H9 (cell line): ENCODE measurements around the gene RAPH1. TPM values are rescaled to one million over a fixed set of nuclear protein-coding genes. Genes with fewer than 3 reads are reported as not detected.
A peak's percentile ranks its signal among the peaks of the same experiment; 100 is the strongest.

Source experiments
- DNase-seq: peaks from one replicate; pipeline ENCODE4 v3.0.0-alpha.2; 2017
- H2AFZ ChIP-seq: one replicate; pipeline ENCODE4 v1.6.1; 2013; ENCODE audit warnings: mild to moderate bottlenecking, low read length, control low read depth, moderate library complexity
- H2AK5ac ChIP-seq: 2 replicates; pipeline ENCODE4 v1.6.1; 2013; ENCODE audit warnings: low read length, control low read depth, mixed read lengths; ENCODE audit not compliant: insufficient read length
- H2BK120ac ChIP-seq: one replicate; pipeline ENCODE4 v1.6.1; 2013; ENCODE audit warnings: low read depth, mild to moderate bottlenecking, low read length, control low read depth, inconsistent platforms; ENCODE audit not compliant: poor library complexity, severe bottlenecking
- H2BK12ac ChIP-seq: 2 replicates; pipeline ENCODE4 v1.6.1; 2013; ENCODE audit warnings: low read length, control low read depth, mixed read lengths, low read depth; ENCODE audit not compliant: insufficient read length
- H2BK15ac ChIP-seq: 2 replicates; pipeline ENCODE4 v1.6.1; 2013; ENCODE audit warnings: low read depth, low read length, control low read depth
- H2BK20ac ChIP-seq: one replicate; pipeline ENCODE4 v1.6.1; 2013; ENCODE audit warnings: low read depth, mild to moderate bottlenecking, low read length, control low read depth, inconsistent platforms; ENCODE audit not compliant: poor library complexity, severe bottlenecking
- H2BK5ac ChIP-seq: 2 replicates; pipeline ENCODE4 v1.6.1; 2013; ENCODE audit warnings: low read length, control low read depth, mixed read lengths; ENCODE audit not compliant: insufficient read length
- H3K14ac ChIP-seq: 2 replicates; pipeline ENCODE4 v1.6.1; 2013; ENCODE audit warnings: low read length, control low read depth; ENCODE audit not compliant: insufficient read depth
- H3K18ac ChIP-seq: 2 replicates; pipeline ENCODE4 v1.6.1; 2013; ENCODE audit warnings: low read depth, mild to moderate bottlenecking, mixed read lengths, low read length, control low read depth; ENCODE audit not compliant: insufficient read length
- H3K23ac ChIP-seq: 2 replicates; pipeline ENCODE4 v1.6.1; 2013; ENCODE audit warnings: low read length, control low read depth, mixed read lengths, low read depth; ENCODE audit not compliant: insufficient read length
- H3K23me2 ChIP-seq: 2 replicates; pipeline ENCODE4 v1.6.1; 2013; ENCODE audit warnings: low read depth, mild to moderate bottlenecking, mixed read lengths, low read length, control low read depth; ENCODE audit not compliant: insufficient read length, poor library complexity, severe bottlenecking
- H3K27ac ChIP-seq: 2 replicates; pipeline ENCODE4 v1.5.1; 2013; ENCODE audit warnings: low read length, control low read depth, mixed read lengths, low read depth; ENCODE audit not compliant: insufficient read length
- H3K27me3 ChIP-seq: 2 replicates; pipeline ENCODE4 v1.6.1; 2013; ENCODE audit warnings: low read length, control low read depth, inconsistent platforms; ENCODE audit not compliant: insufficient read depth
- H3K4ac ChIP-seq: 2 replicates; pipeline ENCODE4 v1.6.1; 2013; ENCODE audit warnings: low read depth, mild to moderate bottlenecking, control low read depth, inconsistent platforms, low read length, moderate library complexity
- H3K4me1 ChIP-seq: 2 replicates; pipeline ENCODE4 v1.6.1; 2013; ENCODE audit warnings: low read length, control low read depth, inconsistent platforms; ENCODE audit not compliant: insufficient read depth
- H3K4me2 ChIP-seq: 2 replicates; pipeline ENCODE4 v1.6.1; 2013; ENCODE audit warnings: low read length, control low read depth, mixed read lengths; ENCODE audit not compliant: insufficient read length, insufficient read depth
- H3K56ac ChIP-seq: 2 replicates; pipeline ENCODE4 v1.6.1; 2013; ENCODE audit warnings: low read depth, mild to moderate bottlenecking, mixed read lengths, low read length, control low read depth; ENCODE audit not compliant: insufficient read length
- H3K79me1 ChIP-seq: 2 replicates; pipeline ENCODE4 v1.6.1; 2013; ENCODE audit warnings: low read depth, mild to moderate bottlenecking, moderate library complexity, low read length, control low read depth, inconsistent platforms; ENCODE audit not compliant: insufficient read depth, poor library complexity, severe bottlenecking
- H3K79me2 ChIP-seq: 2 replicates; pipeline ENCODE4 v1.6.1; 2013; ENCODE audit warnings: low read length, control low read depth, inconsistent platforms; ENCODE audit not compliant: insufficient read depth
- H3K9ac ChIP-seq: 2 replicates; pipeline ENCODE4 v1.6.1; 2013; ENCODE audit warnings: low read length, control low read depth, mixed read lengths; ENCODE audit not compliant: insufficient read length; ENCODE audit errors: extremely low read depth
- H3K9me3 ChIP-seq: one replicate; pipeline ENCODE4 v1.6.1; 2013; ENCODE audit warnings: low read depth, low read length, inconsistent platforms; ENCODE audit not compliant: control insufficient read depth
- H3T11ph ChIP-seq: one replicate; pipeline ENCODE4 v1.6.1; 2013; ENCODE audit warnings: mild to moderate bottlenecking, low read length, control low read depth, inconsistent platforms
- H4K20me1 ChIP-seq: one replicate; pipeline ENCODE4 v1.6.1; 2013; ENCODE audit not compliant: control insufficient read depth, insufficient read length, insufficient read depth
- H4K5ac ChIP-seq: 2 replicates; pipeline ENCODE4 v1.6.1; 2013; ENCODE audit warnings: low read depth, mild to moderate bottlenecking, mixed read lengths, low read length, control low read depth; ENCODE audit not compliant: insufficient read length
- H4K8ac ChIP-seq: replicated peaks from 2 replicates; pipeline ENCODE4 v1.6.1; 2013; ENCODE audit warnings: low read length, control low read depth, mixed read lengths, low read depth; ENCODE audit not compliant: insufficient read length
- H4K91ac ChIP-seq: 2 replicates; pipeline ENCODE4 v1.6.1; 2013; ENCODE audit warnings: low read depth, mild to moderate bottlenecking, moderate library complexity, mixed read lengths, low read length, control low read depth; ENCODE audit not compliant: insufficient read length
- H3K27ac Mint-ChIP-seq, 3 experiments: 2 replicates in 2 of 3; 3 replicates in 1 of 3; pipeline ENCODE4 v1.8.0; 2020 to 2021; ENCODE audit warnings: mixed read lengths in 3 of 3, mild to moderate bottlenecking in 1 of 3, moderate library complexity in 1 of 3
- H3K27me3 Mint-ChIP-seq: 2 replicates; pipeline ENCODE4 v1.8.0; 2021; ENCODE audit warnings: low read depth, mild to moderate bottlenecking, moderate library complexity, mixed read lengths
- H3K36me3 Mint-ChIP-seq, 3 experiments: 2 replicates in 2 of 3; 3 replicates in 1 of 3; pipeline ENCODE4 v1.8.0; 2020 to 2021; ENCODE audit warnings: low read depth in 3 of 3, mixed read lengths in 3 of 3; ENCODE audit not compliant: insufficient read depth in 1 of 3
- H3K4me1 Mint-ChIP-seq, 2 experiments: 2 replicates each; pipeline ENCODE4 v1.8.0; 2020; ENCODE audit warnings: mixed read lengths in 2 of 2
- H3K4me3 Mint-ChIP-seq, 2 experiments: 2 replicates in 1 of 2; 3 replicates in 1 of 2; pipeline ENCODE4 v1.8.0; 2020 to 2021; ENCODE audit warnings: mild to moderate bottlenecking in 2 of 2, mixed read lengths in 2 of 2, moderate library complexity in 1 of 2
- H3K9me3 Mint-ChIP-seq, 2 experiments: 2 replicates in 1 of 2; 3 replicates in 1 of 2; pipeline ENCODE4 v1.8.0; 2020; ENCODE audit warnings: mild to moderate bottlenecking in 2 of 2, mixed read lengths in 2 of 2, moderate library complexity in 1 of 2
- WGBS: extraction: QIAGEN DNeasy Blood & Tissue Kit; methylation state at CpG from one replicate; pipeline ENCODE4 v1.1.7; 2013; ENCODE audit warnings: missing lambda C conversion rate, low lambda C conversion rate, mixed read lengths; ENCODE audit not compliant: insufficient read length; ENCODE audit errors: extremely low coverage; 5-methylcytosine and 5-hydroxymethylcytosine counted together
- total RNA-seq: library from RNA; stranded (reverse); gene quantifications from 2 replicates; pipeline ENCODE4 v1.2.1, GENCODE V29; 2021
- TF ChIP-seq, protein P1 (sequence below): fragments of 200-600 bp; sonication (generic); conservative IDR thresholded peaks from 3 replicates; pipeline ENCODE4 v1.8.0; 2021; ENCODE audit warnings: antibody characterized with exemption, mild to moderate bottlenecking

The RAPH1 gene
- total RNA-seq, 1 experiment from 2014 or later, result 17.1 TPM

DNA sequence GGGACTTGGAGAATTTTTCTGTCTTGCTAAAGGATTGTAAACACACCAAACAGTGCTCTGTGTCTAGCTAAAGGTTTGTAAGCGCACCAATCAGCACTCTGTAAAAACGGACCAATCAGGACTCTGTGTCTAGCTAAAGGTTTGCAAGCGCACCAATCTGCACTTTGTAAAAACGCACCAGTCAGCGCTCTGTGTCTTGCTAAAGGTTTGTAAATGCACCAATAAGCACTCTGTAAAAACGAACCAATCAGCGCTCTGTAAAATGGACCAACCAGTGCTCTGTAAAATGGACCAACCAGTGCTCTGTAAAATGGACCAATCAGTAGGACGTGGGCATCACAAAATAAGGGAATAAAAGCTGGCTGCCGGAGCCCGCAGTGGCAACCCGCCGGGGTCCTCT lies 190.4 kb downstream of the RAPH1 start:
- no peaks in the 10 kb centered on the region for H3K27me3 Mint-ChIP-seq
- Histone ChIP-seq H2BK5ac (no peak overlapping the region), H3K56ac (no peak overlapping the region), H3K14ac (no peak overlapping the region), H3K23ac (no peak overlapping the region), H2BK20ac (no peak overlapping the region), H3K27ac (no peak overlapping the region), H4K5ac (no peak overlapping the region), H3K27me3 (no peaks in the 10 kb centered on the region), H2AFZ (no peak overlapping the region), H3K9ac (no peak overlapping the region), H3K4me1 (no peaks in the 10 kb centered on the region; the same call in 1 of the 2 replicates), H3K23me2 (no peaks in the 10 kb centered on the region), H3K4ac (no peak overlapping the region), H3K79me1 (peaks cover 5% of the 10 kb centered on the region), H2BK12ac (no peak overlapping the region), H3K18ac (no peak overlapping the region), H3K79me2 (peaks cover 6% of the 10 kb centered on the region; the same call in 1 of the 2 replicates), H2AK5ac (no peak overlapping the region), H3K9me3 (no peaks in the 10 kb centered on the region), H4K91ac (no peak overlapping the region), H2BK15ac (no peak overlapping the region), H2BK120ac (no peak overlapping the region), H3T11ph (no peak overlapping the region), H3K4me2 (no peak overlapping the region), H4K20me1 (no peaks in the 10 kb centered on the region), H4K8ac (no peak overlapping the region)
- TF ChIP-seq, protein P1, sequence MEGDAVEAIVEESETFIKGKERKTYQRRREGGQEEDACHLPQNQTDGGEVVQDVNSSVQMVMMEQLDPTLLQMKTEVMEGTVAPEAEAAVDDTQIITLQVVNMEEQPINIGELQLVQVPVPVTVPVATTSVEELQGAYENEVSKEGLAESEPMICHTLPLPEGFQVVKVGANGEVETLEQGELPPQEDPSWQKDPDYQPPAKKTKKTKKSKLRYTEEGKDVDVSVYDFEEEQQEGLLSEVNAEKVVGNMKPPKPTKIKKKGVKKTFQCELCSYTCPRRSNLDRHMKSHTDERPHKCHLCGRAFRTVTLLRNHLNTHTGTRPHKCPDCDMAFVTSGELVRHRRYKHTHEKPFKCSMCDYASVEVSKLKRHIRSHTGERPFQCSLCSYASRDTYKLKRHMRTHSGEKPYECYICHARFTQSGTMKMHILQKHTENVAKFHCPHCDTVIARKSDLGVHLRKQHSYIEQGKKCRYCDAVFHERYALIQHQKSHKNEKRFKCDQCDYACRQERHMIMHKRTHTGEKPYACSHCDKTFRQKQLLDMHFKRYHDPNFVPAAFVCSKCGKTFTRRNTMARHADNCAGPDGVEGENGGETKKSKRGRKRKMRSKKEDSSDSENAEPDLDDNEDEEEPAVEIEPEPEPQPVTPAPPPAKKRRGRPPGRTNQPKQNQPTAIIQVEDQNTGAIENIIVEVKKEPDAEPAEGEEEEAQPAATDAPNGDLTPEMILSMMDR, result no peak
- peak overlapping the region in 1 of 3 experiments; percentile 55; a peak in 1 of 7 replicates for H3K27ac Mint-ChIP-seq
- no peak overlapping the region for H3K4me3 Mint-ChIP-seq
- H3K4me1 Mint-ChIP-seq, result peaks cover 31 to 38% of the 10 kb centered on the region in 2 experiments
- no peaks in the 10 kb centered on the region for H3K9me3 Mint-ChIP-seq
- no peak for DNase-seq
- no CpG with 5 or more reads among the region's 12 CpGs for WGBS
- peaks cover 18 to 26% (median 25%) of the 10 kb centered on the region in 3 experiments for H3K36me3 Mint-ChIP-seq

Other genes with a start within 250 kb of the RAPH1 start
- gene ABI2, start 206.9 kb downstream of the RAPH1 start, total RNA-seq, result 131 and 141 TPM in 2 replicates
- gene CD28, start 171.3 kb upstream of the RAPH1 start, total RNA-seq, result not detected in 2 replicates